GM23338 (cell line): ENCODE data around the gene PNPLA2. TPM values are rescaled to one million over a fixed set of nuclear protein-coding genes. Genes with fewer than 3 reads are reported as not detected.

ENCODE experiments used
- CTCF ChIP-seq, 2 experiments: fragments of 200-600 bp in 1 of 2; sonication (generic) in 1 of 2; conservative IDR thresholded peaks; 2 replicates each; pipeline versions ENCODE4 v1.5.1 to v1.6.1; 2016 to 2017; ENCODE audit warnings: antibody characterized with exemption in 2 of 2, low read depth in 2 of 2, mild to moderate bottlenecking in 2 of 2, moderate library complexity in 1 of 2
- EZH2phosphoT487 ChIP-seq: fragments of 200-600 bp; sonication (generic); IDR thresholded peaks from one replicate; pipeline ENCODE4 v1.8.1; 2018; ENCODE audit warnings: antibody characterized with exemption; ENCODE audit not compliant: unreplicated experiment
- JUNB ChIP-seq: IDR thresholded peaks from one replicate; pipeline ENCODE4 v1.6.1; 2016; ENCODE audit warnings: antibody characterized with exemption; ENCODE audit not compliant: unreplicated experiment
- REST ChIP-seq: IDR thresholded peaks from one replicate; pipeline ENCODE4 v1.6.1; 2018; ENCODE audit warnings: antibody characterized with exemption; ENCODE audit not compliant: unreplicated experiment
- ZNF114 ChIP-seq: fragments of 250-450 bp; sonication (Bioruptor Pico); IDR thresholded peaks from 2 replicates; pipeline ENCODE4 v1.5.0; 2020; ENCODE audit warnings: mild to moderate bottlenecking, moderate library complexity
- ZNF331 ChIP-seq: fragments of 250-450 bp; sonication (Bioruptor Pico); IDR thresholded peaks from 2 replicates; pipeline ENCODE4 v1.5.0; 2020; ENCODE audit warnings: low read depth, mild to moderate bottlenecking, moderate library complexity
- ZNF462 ChIP-seq: fragments of 250-450 bp; sonication (Bioruptor Pico); IDR thresholded peaks from 2 replicates; pipeline ENCODE4 v1.5.0; 2020; ENCODE audit warnings: mild to moderate bottlenecking, moderate library complexity
- polyA plus RNA-seq: library from polyadenylated mRNA; unstranded; fragments of >200 nt; fragmentation: Nextera tagmentation; extraction: Ambion mirVana; gene quantifications from 2 replicates; pipeline ENCODE4 v1.2.1, GENCODE V29; 2016
- total RNA-seq: library from RNA; depleted of rRNA; stranded (reverse); fragments of >200 nt; shearing (Covaris generic); gene quantifications from 2 replicates; pipeline ENCODE4 v1.2.3, GENCODE V29; 2014

PNPLA2 gene
- total and polyA plus RNA-seq, 2 experiments from 2014 or later, result 31.1 to 45.6 TPM

GRCh38 chr11:782264-783174 lies 36.2 kb upstream of the PNPLA2 start (continued):
- TF ChIP-seq ZNF462 (CRISPR knock-in tag), result no peak
- no peak for TF ChIP-seq EZH2phosphoT487
- no peak for TF ChIP-seq REST
- no peak for TF ChIP-seq JUNB
- TF ChIP-seq ZNF331 (CRISPR knock-in tag), result no peak
- TF ChIP-seq ZNF114 (CRISPR knock-in tag), result no peak
- TF ChIP-seq CTCF (conservative IDR thresholded peaks at IDR 0.05; ENCODE audit: low read depth in 2 of 2), result no peak
